ENCODE measurements around the gene MCM6.

MCM6 gene

GRCh38 chr2:135876066-135876711 lies at the start of gene MCM6:
TSS of gene MCM6 (minus strand) at chr2:135876443. CDS start at chr2:135876365, 78 bp downstream.
- no peak for TF ChIP-seq CTCF (conservative IDR thresholded peaks at IDR 0.05)

GRCh38 chr2:135925571-135925970 lies 49.3 kb upstream of the MCM6 start:
- no peak for TF ChIP-seq CTCF (conservative IDR thresholded peaks at IDR 0.05)
- peak overlapping the region; percentile 72 for H3K27ac ChIP-seq

More at GRCh38 chr2:135876066-135876711, at the start of gene MCM6:
- H3K27ac ChIP-seq = peak within 1 kb of the TSS; percentile 79

GRCh38 chr2:135916207-135916606 lies 40.0 kb upstream of the MCM6 start:
- no peak overlapping the region for H3K27ac ChIP-seq
- peak; percentile 74 for TF ChIP-seq CTCF (conservative IDR thresholded peaks at IDR 0.05)

GRCh38 chr2:135914485-135914884 lies 38.2 kb upstream of the MCM6 start:
- H3K27ac ChIP-seq = no peak overlapping the region
- no peak for TF ChIP-seq CTCF (conservative IDR thresholded peaks at IDR 0.05)

- H3K27ac ChIP-seq = no peak overlapping the region
- peak; percentile 76 for TF ChIP-seq CTCF (conservative IDR thresholded peaks at IDR 0.05)
These were observed 37.6 kb upstream of the MCM6 start for GRCh38 chr2:135913727-135914365.

- TF ChIP-seq CTCF (conservative IDR thresholded peaks at IDR 0.05) = no peak
- no peak overlapping the region for H3K27ac ChIP-seq
These were observed 33.7 kb upstream of the MCM6 start for GRCh38 chr2:135909976-135910375.

GRCh38 chr2:135905679-135906078 lies 29.4 kb upstream of the MCM6 start:
- no peak overlapping the region for H3K27ac ChIP-seq
- TF ChIP-seq CTCF (conservative IDR thresholded peaks at IDR 0.05) = no peak

All from VCaP (cell line).